Measurements from ENCODE around the gene IZUMO4.

DNA sequence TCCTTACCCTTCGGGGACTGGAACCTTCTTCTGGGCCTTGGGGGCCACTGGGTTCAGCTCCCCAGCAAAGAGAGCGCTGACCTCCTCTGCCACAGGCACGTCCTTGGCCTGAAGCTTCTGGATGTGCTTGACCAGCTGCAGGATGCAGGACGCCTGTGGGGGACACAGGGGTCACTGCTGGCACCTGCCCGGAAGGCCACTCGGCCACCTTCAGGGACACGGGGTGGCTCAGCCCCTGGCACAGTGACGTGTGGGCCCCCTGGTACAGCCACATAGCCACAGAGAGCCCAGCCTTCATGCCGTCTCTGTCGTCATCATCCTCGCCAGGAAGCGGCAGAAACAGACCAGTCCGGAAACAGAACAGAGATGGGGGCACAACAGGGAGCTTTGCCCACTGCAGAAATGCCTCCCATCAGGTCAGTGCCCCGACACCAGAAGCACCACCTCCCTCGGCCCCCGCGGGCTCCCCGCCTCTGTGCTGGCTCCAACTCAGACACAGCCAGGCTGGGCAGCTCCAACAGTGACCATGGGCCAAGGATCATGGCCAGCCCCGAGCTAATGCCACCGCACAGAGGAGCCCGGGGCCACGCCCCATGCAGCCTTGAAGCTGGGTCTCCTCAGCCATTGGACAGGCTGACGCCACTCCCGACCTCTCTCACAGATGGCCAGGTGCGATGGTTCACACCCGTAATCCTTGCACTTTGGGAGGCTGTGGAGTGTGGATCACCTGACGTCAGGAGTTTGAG, 20.7 kb downstream of the IZUMO4 start:
- TF ChIP-seq, protein P1, sequence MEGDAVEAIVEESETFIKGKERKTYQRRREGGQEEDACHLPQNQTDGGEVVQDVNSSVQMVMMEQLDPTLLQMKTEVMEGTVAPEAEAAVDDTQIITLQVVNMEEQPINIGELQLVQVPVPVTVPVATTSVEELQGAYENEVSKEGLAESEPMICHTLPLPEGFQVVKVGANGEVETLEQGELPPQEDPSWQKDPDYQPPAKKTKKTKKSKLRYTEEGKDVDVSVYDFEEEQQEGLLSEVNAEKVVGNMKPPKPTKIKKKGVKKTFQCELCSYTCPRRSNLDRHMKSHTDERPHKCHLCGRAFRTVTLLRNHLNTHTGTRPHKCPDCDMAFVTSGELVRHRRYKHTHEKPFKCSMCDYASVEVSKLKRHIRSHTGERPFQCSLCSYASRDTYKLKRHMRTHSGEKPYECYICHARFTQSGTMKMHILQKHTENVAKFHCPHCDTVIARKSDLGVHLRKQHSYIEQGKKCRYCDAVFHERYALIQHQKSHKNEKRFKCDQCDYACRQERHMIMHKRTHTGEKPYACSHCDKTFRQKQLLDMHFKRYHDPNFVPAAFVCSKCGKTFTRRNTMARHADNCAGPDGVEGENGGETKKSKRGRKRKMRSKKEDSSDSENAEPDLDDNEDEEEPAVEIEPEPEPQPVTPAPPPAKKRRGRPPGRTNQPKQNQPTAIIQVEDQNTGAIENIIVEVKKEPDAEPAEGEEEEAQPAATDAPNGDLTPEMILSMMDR (conservative IDR thresholded peaks at IDR 0.05 in 1 of 2, IDR thresholded peaks at IDR 0.05 in 1 of 2; ENCODE audit: extremely low read depth in 1 of 2, insufficient read depth in 1 of 2, low read depth in 1 of 2, low read length in 2 of 2): no peak
- no peak for TF ChIP-seq EZH2 (IDR thresholded peaks at IDR 0.05; ENCODE audit: borderline replicate concordance, low read length)
